ENCODE data around the gene KCNT2. TPM values are rescaled to one million over a fixed set of nuclear protein-coding genes. Genes with fewer than 3 reads are reported as not detected.

Gene KCNT2
- total RNA-seq = 2.2 and 4.2 TPM in 2 replicates

GRCh38 chr1:196608390-196609369 lies at the start of gene KCNT2:
Gene KCNT2, minus strand, starts transcription at chr1:196608440. Its CDS starts 131 bp downstream, at chr1:196608309.

GRCh38 chr1:196651637-196652215 lies 43.5 kb upstream of the KCNT2 start, which contains the start of gene CFH:
Gene CFH, plus strand, starts transcription at chr1:196652043. Its CDS starts 75 bp downstream, at chr1:196652118.

Other genes starting within 250 kb of the KCNT2 start
- 285 and 426 TPM in 2 replicates for gene CFH, start 43.6 kb upstream of the KCNT2 start, total RNA-seq
- gene CFHR3, start 166.4 kb upstream of the KCNT2 start, total RNA-seq = 0.06 TPM in 1 of 2 replicates, not detected in the other
- gene CFHR1, start 211.3 kb upstream of the KCNT2 start, total RNA-seq = 0.12 and 0.13 TPM in 2 replicates

Data from aortic smooth muscle cell (primary cell).